ENCODE results near the gene FMO3. TPM values are rescaled to one million over a fixed set of nuclear protein-coding genes. Genes with fewer than 3 reads are reported as not detected.

The FMO3 gene
- total and polyA plus RNA-seq, 2 of the 4 experiments (the other 2 are of a cell fraction), result under 0.01 to 0.10 TPM

GRCh38 chr1:171107969-171108368 is 17.3 kb downstream of the FMO3 start:
- peak overlapping the region; percentile 74; the same call in 1 of the 2 replicates for H3K18ac ChIP-seq (ENCODE audit: low read depth, low read length)
- no peaks in the 10 kb centered on the region for H3K27me3 ChIP-seq (ENCODE audit: control insufficient read depth, insufficient read depth, low read length)
- H3K4me3 ChIP-seq (ENCODE audit: insufficient read depth, low read depth, low read length), result no peak overlapping the region
- DNase-seq (no peak), ATAC-seq (ENCODE audit: low read depth) (no peak)
- peak overlapping the region; percentile 37; the same call in 1 of the 3 replicates for H2BK15ac ChIP-seq (ENCODE audit: low read depth, low read length)
- H3K9me3 ChIP-seq (ENCODE audit: control insufficient read depth, insufficient read depth, low read length), result no peaks in the 10 kb centered on the region
- peak overlapping the region; percentile 60; the same call in 1 of the 2 replicates for H3K27ac ChIP-seq (ENCODE audit: insufficient read depth, low read length)
- ChIA-PET CTCF (interaction anchor here (1.3 kb wide), 1 partner anchor 119 kb away, joined by 4 read pairs; no protein-coding TSS in a partner anchor), POLR2A (ENCODE audit: unreplicated experiment) (no interaction called here)
- H3K9me1 ChIP-seq (ENCODE audit: insufficient read depth, low read length), result no peaks in the 10 kb centered on the region
- H3K14ac ChIP-seq (replicated peaks; ENCODE audit: low read depth, low read length), result no peak overlapping the region
- H3K36me3 ChIP-seq (ENCODE audit: control insufficient read depth, insufficient read depth, low read length), result no peaks in the 10 kb centered on the region
- H4K5ac ChIP-seq (ENCODE audit: low read depth, low read length), result peak overlapping the region; percentile 60; the same call in 1 of the 2 replicates
- no peak overlapping the region for H4K8ac ChIP-seq (ENCODE audit: low read depth in 2 of 2, low read length in 2 of 2)
- peaks cover 14% of the 10 kb centered on the region for H3K4me1 ChIP-seq (ENCODE audit: control insufficient read depth, insufficient read depth, low read length)
- H4K91ac ChIP-seq (ENCODE audit: insufficient read depth, low read depth, low read length), result no peak overlapping the region; the same call in 1 of the 2 replicates
- H4K20me1 ChIP-seq (ENCODE audit: insufficient read depth, low read length), result no peaks in the 10 kb centered on the region
- H2AFZ ChIP-seq (replicated peaks; ENCODE audit: low read length, poor library complexity), result no peak overlapping the region
- H3K4ac ChIP-seq (ENCODE audit: low read depth, low read length), result no peak overlapping the region
- 100% methylated on average over 1 of the region's 8 CpGs for WGBS, 2 experiments (ENCODE audit: extremely low coverage in 2 of 2, insufficient read length in 1 of 2)
- H3K56ac ChIP-seq (ENCODE audit: extremely low read depth, insufficient read depth, low read length), result no peak overlapping the region
- H2AK9ac ChIP-seq (replicated peaks; ENCODE audit: low read depth, low read length, poor library complexity), result no peak overlapping the region
- no peak overlapping the region for H2BK120ac ChIP-seq (ENCODE audit: low read depth, low read length)
- no peak overlapping the region for H3K9ac ChIP-seq (ENCODE audit: low read depth, low read length)
- H3K4me2 ChIP-seq (ENCODE audit: low read depth, low read length), result no peak overlapping the region; the same call in 1 of the 2 replicates
- no peak overlapping the region for H2BK20ac ChIP-seq (ENCODE audit: low read depth, low read length)
- no TSS peak for BruUV-seq (replicated peaks)
- no peaks in the 10 kb centered on the region for H3K79me1 ChIP-seq (ENCODE audit: low read depth in 1 of 2, low read length in 2 of 2)
- H2AK5ac ChIP-seq (ENCODE audit: low read depth, low read length), result no peak overlapping the region
- no peak for TF ChIP-seq BHLHE40 (IDR thresholded peaks at IDR 0.05; ENCODE audit: low read depth, low read length)
- no peak for TF ChIP-seq MAFK (IDR thresholded peaks at IDR 0.05; ENCODE audit: low read depth, low read length)
- no peak for TF ChIP-seq MXI1 (IDR thresholded peaks at IDR 0.05; ENCODE audit: borderline replicate concordance, low read depth, low read length)
- TF ChIP-seq RCOR1 (IDR thresholded peaks at IDR 0.05; ENCODE audit: insufficient replicate concordance, low read length), result no peak
- no peak for TF ChIP-seq POLR2A (IDR thresholded peaks at IDR 0.05; ENCODE audit: low read depth, low read length)
- no peak for TF ChIP-seq USF2 (IDR thresholded peaks at IDR 0.05; ENCODE audit: low read depth, low read length)
- TF ChIP-seq ELK1 (IDR thresholded peaks at IDR 0.05; ENCODE audit: borderline replicate concordance, low read depth, low read length), result no peak
- TF ChIP-seq RAD21 (IDR thresholded peaks at IDR 0.05; ENCODE audit: low read length), result no peak
- no peak for TF ChIP-seq RFX5 (IDR thresholded peaks at IDR 0.05; ENCODE audit: low read depth, low read length)
- no peak for TF ChIP-seq FOS (IDR thresholded peaks at IDR 0.05; ENCODE audit: low read depth, low read length)
- no peak for TF ChIP-seq SMC3 (IDR thresholded peaks at IDR 0.05; ENCODE audit: low read depth, low read length)
- TF ChIP-seq CTCF (conservative IDR thresholded peaks at IDR 0.05; ENCODE audit: low read depth, low read length), result no peak
- TF ChIP-seq MAZ (IDR thresholded peaks at IDR 0.05; ENCODE audit: borderline replicate concordance, low read depth, low read length), result no peak
- TF ChIP-seq CHD1 (IDR thresholded peaks at IDR 0.05; ENCODE audit: low read depth, low read length), result no peak
- no peak for TF ChIP-seq NFE2L2 (IDR thresholded peaks at IDR 0.05; ENCODE audit: low read depth, low read length)
- dilution Hi-C loops (cut with HindIII; ENCODE audit: low sequenced_read_pairs, unreplicated experiment), result no loop called here
- intact Hi-C loops (cut with micrococcal nuclease), result no loop called here
- in situ Hi-C loops (cut with MboI; ENCODE audit: low sequenced_read_pairs), result no loop called here
- H2BK5ac ChIP-seq (ENCODE audit: low read depth, low read length, poor library complexity, severe bottlenecking), result no peak overlapping the region
- no peak overlapping the region for H3K23ac ChIP-seq (ENCODE audit: low read depth, low read length)
